Osteoblast (primary cell): ENCODE data around the gene PSMG4. TPM values are rescaled to one million over a fixed set of nuclear protein-coding genes. Genes with fewer than 3 reads are reported as not detected.

Source experiments
- DNase-seq: peaks from one replicate; pipeline ENCODE4 v3.0.0; 2011; ENCODE audit warnings: low spot score, mixed read lengths; ENCODE audit not compliant: insufficient read length; ENCODE audit errors: missing footprints
- H2AFZ ChIP-seq: 2 replicates; pipeline ENCODE4 v1.6.0; 2011; ENCODE audit warnings: mild to moderate bottlenecking, low read length
- H3K27ac ChIP-seq: 2 replicates; pipeline ENCODE4 v1.5.1; 2011; ENCODE audit warnings: mild to moderate bottlenecking, low read depth, low read length, moderate library complexity
- H3K27me3 ChIP-seq: 2 replicates; pipeline ENCODE4 v1.6.0; 2012; ENCODE audit warnings: mild to moderate bottlenecking, control low read depth, inconsistent platforms, low read length, moderate library complexity; ENCODE audit not compliant: insufficient read depth
- H3K36me3 ChIP-seq: 2 replicates; pipeline ENCODE4 v1.5.1; 2011; ENCODE audit warnings: mild to moderate bottlenecking, low read length, control low read depth, moderate library complexity; ENCODE audit not compliant: insufficient read depth
- H3K4me1 ChIP-seq: 2 replicates; pipeline ENCODE4 v1.5.1; 2011; ENCODE audit warnings: mild to moderate bottlenecking, low read length, control low read depth, moderate library complexity; ENCODE audit not compliant: insufficient read depth
- H3K4me2 ChIP-seq: 2 replicates; pipeline ENCODE4 v1.6.0; 2011; ENCODE audit warnings: mild to moderate bottlenecking, low read length; ENCODE audit not compliant: insufficient read depth
- H3K4me3 ChIP-seq: fragments of 200-600 bp; sonication (generic); 3 replicates; pipeline ENCODE4 v1.5.1; 2012; ENCODE audit warnings: mild to moderate bottlenecking, low read length, inconsistent platforms; ENCODE audit not compliant: insufficient read depth
- H3K79me2 ChIP-seq: 2 replicates; pipeline ENCODE4 v1.6.0; 2012; ENCODE audit warnings: mild to moderate bottlenecking, low read length, control low read depth, inconsistent platforms; ENCODE audit not compliant: insufficient read depth
- H3K9me3 ChIP-seq: 2 replicates; pipeline ENCODE4 v1.5.1; 2011; ENCODE audit warnings: low read depth, low read length, control low read depth
- H4K20me1 ChIP-seq: 2 replicates; pipeline ENCODE4 v1.6.0; 2012; ENCODE audit warnings: mild to moderate bottlenecking, low read length, control low read depth; ENCODE audit not compliant: insufficient read depth
- CTCF ChIP-seq: IDR thresholded peaks from 2 replicates; pipeline ENCODE4 v1.5.1; 2011; ENCODE audit warnings: mild to moderate bottlenecking, low read depth, low read length, moderate library complexity; ENCODE audit errors: extremely low read depth
- total RNA-seq: library from RNA; depleted of rRNA; stranded (reverse); fragments of >200 nt; gene quantifications from 2 replicates; pipeline ENCODE4 v1.2.3, GENCODE V29; 2012

PSMG4 gene
- total RNA-seq, 1 donor, result 24.6 TPM

- Histone ChIP-seq H3K27ac (no peak overlapping the region), H3K4me3 (no peak overlapping the region), H3K9me3 (no peaks in the 10 kb centered on the region), H2AFZ (no peak overlapping the region), H3K4me1 (no peaks in the 10 kb centered on the region), H3K27me3 (no peaks in the 10 kb centered on the region), H4K20me1 (peaks cover 12% of the 10 kb centered on the region), H3K79me2 (peaks cover 20% of the 10 kb centered on the region), H3K36me3 (peaks cover 42% of the 10 kb centered on the region), H3K4me2 (no peak overlapping the region)
- no peak for TF ChIP-seq CTCF
- DNase-seq, result no peak
These were observed 10.7 kb downstream of the PSMG4 start for GRCh38 chr6:3269281-3269975.

GRCh38 chr6:3270258-3270657 is 11.5 kb downstream of the PSMG4 start:
- TF ChIP-seq CTCF, result no peak
- H4K20me1 ChIP-seq, result peaks cover 12% of the 10 kb centered on the region
- peaks cover 12% of the 10 kb centered on the region for H3K79me2 ChIP-seq

GRCh38 chr6:3271756-3272155 is 13.0 kb downstream of the PSMG4 start:
- H4K20me1 ChIP-seq, result peaks cover 8% of the 10 kb centered on the region
- H3K4me2 ChIP-seq, result no peak overlapping the region
- H3K9me3 ChIP-seq, result no peaks in the 10 kb centered on the region

More at GRCh38 chr6:3270258-3270657, 11.5 kb downstream of the PSMG4 start:
- no peak overlapping the region for H3K4me3 ChIP-seq
- H3K4me2 ChIP-seq, result no peak overlapping the region
- H3K27ac ChIP-seq, result no peak overlapping the region
- no peaks in the 10 kb centered on the region for H3K4me1 ChIP-seq
- no peak overlapping the region for H2AFZ ChIP-seq
- DNase-seq, result peak; percentile 81
- no peaks in the 10 kb centered on the region for H3K9me3 ChIP-seq
- peaks cover 37% of the 10 kb centered on the region for H3K36me3 ChIP-seq
- H3K27me3 ChIP-seq, result no peaks in the 10 kb centered on the region

More at GRCh38 chr6:3271756-3272155, 13.0 kb downstream of the PSMG4 start:
- no peaks in the 10 kb centered on the region for H3K4me1 ChIP-seq
- no peak for DNase-seq
- H2AFZ ChIP-seq, result no peak overlapping the region
- no peak overlapping the region for H3K4me3 ChIP-seq
- peaks cover 37% of the 10 kb centered on the region for H3K36me3 ChIP-seq
- no peak overlapping the region for H3K27ac ChIP-seq
- H3K79me2 ChIP-seq, result peaks cover 4% of the 10 kb centered on the region
- no peak for TF ChIP-seq CTCF
- no peaks in the 10 kb centered on the region for H3K27me3 ChIP-seq
